Posterior cingulate gyrus (tissue), 11 donors: Measurements from ENCODE around the gene MISP.
"Not testable (repeated sequence)": the region's sequence is repeated elsewhere in the genome, so short reads cannot be mapped to it uniquely, and the experiment has no call there.

Experiments used
- DNase-seq, 10 donors: peaks; one replicate each; pipeline versions ENCODE4 v3.0.0 to v3.0.0-alpha.2; 2020 to 2021; ENCODE audit warnings: mixed read lengths in 3 of 10
- intact Hi-C: fragments of 100-400 bp; cut with DNase I; formaldehyde crosslinking; loops from one replicate; pipeline ENCODE4 v1.15.1; 2023

The MISP gene

GRCh38 chr19:742540-743075, 8.3 kb upstream of the MISP start:
- intact Hi-C loops: no loop called here
- DNase-seq: no peak

GRCh38 chr19:743168-743687, 7.7 kb upstream of the MISP start:
- DNase-seq: no peak
- intact Hi-C loops: no loop called here

DNA sequence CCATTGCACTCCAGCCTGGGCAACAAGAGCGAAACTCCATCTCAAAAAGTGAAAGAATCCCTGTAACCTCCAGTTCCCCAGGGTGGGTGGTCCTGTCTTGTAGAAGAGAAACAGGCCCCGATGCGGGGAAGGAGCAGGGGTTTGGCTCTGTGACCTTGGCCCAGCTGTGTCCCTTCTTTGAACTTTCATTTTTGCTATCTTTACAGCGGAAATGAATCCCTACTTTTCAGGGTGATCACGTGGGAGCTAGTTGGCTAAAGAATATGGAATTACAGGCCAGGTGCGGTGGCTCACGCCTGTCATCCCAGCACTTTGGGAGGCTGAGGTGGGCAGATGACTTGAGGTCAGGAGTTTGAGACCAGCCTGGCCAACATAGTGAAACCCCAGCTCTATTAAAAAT, 5.8 kb upstream of the MISP start:
- DNase-seq, intact Hi-C loops: not testable (repeated sequence)

GRCh38 chr19:746208-746819, 4.6 kb upstream of the MISP start:
- DNase-seq: no peak
- intact Hi-C loops: no loop called here

GRCh38 chr19:746956-747355, 4.0 kb upstream of the MISP start:
- no peak for DNase-seq
- intact Hi-C loops: no loop called here

DNA sequence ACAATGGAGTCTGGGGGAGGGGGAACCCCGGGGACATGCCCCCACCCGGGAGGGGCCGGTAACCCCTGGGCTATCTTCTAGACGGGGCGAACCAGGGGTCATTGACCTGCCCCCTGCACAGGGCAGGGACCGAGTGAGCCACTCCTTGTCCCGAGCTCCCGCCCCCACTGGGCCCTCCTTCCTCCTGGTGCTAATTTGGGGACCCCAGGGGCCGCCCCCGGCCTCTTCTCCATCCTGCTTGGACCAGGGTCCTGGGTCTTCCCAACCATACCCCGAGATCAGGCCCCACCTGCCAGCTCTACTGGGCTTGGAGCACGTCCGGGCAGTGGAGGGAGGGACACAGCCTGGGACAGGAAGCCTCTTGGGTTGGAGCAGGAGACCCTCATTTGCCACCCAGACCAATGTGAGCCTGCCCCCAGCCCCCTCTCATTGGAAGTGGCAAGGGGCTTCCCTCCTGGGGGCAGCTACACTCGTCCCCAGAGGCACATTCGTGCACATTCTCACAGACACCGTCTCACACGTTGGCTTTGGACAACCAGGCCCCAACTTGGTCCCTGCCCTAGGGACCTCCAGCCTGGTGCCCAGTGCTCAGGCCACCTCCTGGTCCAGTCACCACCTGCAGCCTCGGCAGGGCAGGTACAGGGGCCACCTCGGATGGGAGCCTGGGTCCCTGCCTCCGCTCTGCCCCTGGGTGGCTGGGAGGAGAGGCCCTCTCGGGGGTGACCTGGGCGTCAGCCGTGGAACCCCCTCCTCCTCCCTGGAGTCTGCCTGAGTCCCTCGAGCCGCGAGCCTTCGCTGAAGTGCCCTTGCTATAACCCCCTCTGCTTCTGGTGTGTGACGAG, 3.3 kb upstream of the MISP start:
- DNase-seq: no peak
- intact Hi-C loops: no loop called here

GRCh38 chr19:748274-748598, 2.7 kb upstream of the MISP start:
- DNase-seq: no peak
- intact Hi-C loops: no loop called here

DNA sequence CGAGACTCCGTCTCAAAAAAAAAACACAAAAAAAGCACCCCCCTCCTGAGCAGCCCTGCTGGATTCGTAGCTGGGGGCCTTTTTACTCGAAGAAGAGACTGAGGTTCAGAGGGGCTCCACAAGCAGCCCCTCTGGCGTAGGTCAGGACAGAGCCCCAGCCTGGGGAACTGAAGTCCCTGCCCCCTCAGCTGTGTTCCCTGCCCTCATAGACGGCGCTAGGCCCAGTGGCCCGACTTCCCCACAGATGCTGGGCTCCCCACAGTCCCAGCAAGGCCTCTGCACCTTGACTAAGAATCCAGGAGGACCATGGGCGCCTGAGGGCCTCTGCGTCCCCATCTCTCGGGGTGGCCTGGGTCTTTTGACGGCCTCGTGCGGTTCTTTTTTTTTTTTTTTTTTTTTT, 1.1 kb upstream of the MISP start:
- intact Hi-C loops: no loop called here
- DNase-seq: no peak

- intact Hi-C loops: no loop called here
- no peak for DNase-seq
Observed at GRCh38 chr19:751501-752341, 809 bp downstream of the MISP start.

DNA sequence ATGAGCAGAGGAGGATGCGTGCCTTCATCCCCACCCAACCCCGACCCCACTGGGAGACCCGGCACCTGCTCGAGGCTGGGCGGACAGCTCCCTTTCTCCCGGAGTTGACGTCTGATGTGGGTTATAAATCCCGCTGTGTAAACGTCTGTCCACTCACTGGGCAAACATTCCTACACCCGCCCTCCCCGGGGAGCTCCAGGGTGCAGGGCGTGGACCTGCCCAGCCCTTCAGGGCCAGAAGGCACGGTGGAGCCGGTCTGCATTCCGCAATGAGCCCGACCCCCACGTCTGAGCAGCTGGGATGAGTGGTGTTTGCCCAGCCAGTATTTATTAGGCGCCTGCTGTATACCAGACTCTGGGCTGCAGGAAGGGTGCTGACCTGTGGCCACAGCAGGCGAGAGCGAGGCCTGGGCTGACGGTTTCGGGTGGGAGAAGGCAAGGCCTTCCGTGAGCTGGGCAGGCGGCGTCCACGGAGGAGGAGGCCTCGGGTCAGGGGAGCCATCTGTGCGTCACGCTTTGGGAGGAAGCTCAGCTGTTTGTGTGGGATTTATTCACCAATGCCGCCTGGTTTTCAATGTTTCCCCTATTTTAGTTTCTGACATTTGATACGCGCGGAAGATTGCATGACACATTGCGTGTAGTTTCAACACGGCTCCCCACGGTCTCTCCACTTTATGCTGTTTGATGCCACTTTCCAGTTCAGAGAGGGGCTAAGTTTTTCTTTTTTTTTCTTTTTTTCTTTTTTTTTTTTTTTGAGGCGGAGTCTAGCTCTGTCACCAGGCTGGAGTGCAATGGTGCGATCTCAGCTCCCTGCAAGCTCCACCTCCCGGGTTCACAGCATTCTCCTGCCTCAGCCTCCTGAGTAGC, 2.0 kb downstream of the MISP start:
- no peak for DNase-seq
- intact Hi-C loops: no loop called here

- no peak for DNase-seq
- intact Hi-C loops: no loop called here
Observed at GRCh38 chr19:754530-754929, 3.6 kb downstream of the MISP start.

- intact Hi-C loops: no loop called here
- no peak for DNase-seq
Observed at GRCh38 chr19:755063-755462, 4.2 kb downstream of the MISP start.

GRCh38 chr19:756236-756635, 5.3 kb downstream of the MISP start:
- DNase-seq: no peak
- intact Hi-C loops: no loop called here

DNA sequence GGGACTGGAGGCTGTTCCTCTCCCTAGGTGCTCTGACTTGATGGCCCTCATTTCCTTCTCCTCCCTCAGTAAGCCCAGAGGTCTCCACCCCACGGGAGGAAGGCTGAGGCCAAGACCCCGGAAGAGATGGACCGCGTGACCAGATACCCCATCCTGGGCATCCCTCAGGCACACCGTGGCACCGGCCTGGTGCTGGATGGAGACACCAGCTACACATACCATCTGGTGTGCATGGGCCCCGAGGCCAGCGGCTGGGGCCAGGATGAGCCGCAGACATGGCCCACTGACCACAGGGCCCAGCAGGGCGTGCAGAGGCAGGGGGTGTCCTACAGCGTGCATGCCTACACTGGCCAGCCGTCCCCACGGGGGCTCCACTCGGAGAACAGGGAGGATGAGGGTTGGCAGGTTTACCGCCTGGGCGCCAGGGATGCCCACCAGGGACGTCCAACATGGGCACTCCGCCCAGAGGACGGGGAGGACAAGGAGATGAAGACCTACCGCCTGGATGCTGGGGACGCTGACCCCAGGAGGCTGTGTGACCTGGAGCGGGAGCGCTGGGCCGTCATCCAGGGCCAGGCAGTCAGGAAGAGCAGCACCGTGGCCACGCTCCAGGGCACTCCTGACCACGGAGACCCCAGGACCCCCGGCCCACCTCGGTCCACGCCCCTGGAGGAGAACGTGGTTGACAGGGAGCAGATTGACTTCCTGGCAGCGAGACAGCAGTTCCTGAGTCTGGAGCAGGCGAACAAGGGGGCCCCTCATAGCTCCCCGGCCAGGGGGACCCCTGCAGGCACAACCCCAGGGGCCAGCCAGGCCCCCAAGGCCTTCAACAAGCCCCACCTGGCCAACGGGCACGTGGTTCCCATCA, 6.1 kb downstream of the MISP start:
- intact Hi-C loops: no loop called here

DNA sequence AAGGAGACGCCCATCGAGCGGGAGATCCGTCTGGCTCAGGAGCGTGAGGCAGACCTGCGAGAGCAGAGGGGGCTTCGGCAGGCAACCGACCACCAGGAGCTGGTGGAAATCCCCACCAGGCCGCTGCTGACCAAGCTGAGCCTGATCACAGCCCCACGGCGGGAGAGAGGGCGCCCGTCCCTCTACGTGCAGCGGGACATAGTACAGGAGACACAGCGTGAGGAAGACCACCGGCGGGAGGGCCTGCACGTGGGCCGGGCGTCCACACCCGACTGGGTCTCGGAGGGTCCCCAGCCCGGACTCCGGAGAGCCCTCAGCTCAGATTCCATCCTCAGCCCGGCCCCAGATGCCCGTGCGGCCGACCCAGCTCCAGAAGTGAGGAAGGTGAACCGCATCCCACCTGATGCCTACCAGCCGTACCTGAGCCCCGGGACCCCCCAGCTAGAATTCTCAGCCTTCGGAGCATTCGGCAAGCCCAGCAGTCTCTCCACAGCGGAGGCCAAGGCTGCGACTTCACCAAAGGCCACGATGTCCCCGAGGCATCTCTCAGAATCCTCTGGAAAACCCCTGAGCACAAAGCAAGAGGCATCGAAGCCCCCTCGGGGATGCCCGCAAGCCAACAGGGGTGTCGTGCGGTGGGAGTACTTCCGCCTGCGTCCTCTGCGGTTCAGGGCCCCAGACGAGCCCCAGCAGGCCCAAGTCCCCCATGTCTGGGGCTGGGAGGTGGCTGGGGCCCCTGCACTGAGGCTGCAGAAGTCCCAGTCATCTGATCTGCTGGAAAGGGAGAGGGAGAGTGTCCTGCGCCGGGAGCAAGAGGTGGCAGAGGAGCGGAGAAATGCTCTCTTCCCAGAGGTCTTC, 7.1 kb downstream of the MISP start:
- no peak for DNase-seq
- intact Hi-C loops: no loop called here

More for the DNA sequence above, 6.1 kb downstream of the MISP start:
- DNase-seq: no peak

DNA sequence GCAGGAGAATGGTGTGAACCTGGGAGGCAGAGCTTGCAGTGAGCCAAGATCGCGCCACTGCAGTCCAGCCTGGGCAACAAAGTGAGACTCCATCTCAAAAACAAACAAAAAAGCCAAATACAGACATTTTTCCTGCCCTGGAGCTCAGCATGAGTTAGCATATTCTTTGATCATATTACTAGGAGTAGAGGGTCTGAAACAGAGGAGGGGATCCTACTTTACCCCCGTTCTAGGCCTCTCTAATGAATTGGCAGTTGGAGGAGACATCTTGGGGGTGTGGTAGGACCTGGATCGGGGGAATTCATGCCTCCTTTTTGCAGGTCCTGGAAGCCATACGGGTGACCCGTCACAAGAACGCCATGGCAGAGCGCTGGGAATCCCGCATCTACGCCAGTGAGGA, 12.3 kb downstream of the MISP start:
- intact Hi-C loops: no loop called here
- no peak for DNase-seq

DNA sequence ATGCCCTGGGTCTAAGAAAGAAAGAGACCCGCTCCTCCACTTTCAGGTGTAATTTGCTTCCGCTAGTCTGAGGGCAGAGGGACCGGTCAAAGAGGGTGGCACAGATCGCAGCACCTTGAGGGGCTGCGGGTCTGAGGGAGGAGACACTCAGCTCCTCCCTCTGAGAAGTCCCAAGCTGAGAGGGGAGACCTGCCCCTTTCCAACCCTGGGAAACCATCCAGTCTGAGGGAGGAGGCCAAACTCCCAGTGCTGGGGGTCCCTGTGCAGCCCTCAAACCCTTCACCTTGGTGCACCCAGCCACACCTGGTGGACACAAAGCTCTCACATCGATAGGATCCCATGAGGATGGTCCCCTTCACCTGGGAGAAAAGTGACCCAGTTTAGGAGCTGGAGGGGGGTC, 13.0 kb downstream of the MISP start:
- DNase-seq: no peak
- intact Hi-C loops: no loop called here

DNA sequence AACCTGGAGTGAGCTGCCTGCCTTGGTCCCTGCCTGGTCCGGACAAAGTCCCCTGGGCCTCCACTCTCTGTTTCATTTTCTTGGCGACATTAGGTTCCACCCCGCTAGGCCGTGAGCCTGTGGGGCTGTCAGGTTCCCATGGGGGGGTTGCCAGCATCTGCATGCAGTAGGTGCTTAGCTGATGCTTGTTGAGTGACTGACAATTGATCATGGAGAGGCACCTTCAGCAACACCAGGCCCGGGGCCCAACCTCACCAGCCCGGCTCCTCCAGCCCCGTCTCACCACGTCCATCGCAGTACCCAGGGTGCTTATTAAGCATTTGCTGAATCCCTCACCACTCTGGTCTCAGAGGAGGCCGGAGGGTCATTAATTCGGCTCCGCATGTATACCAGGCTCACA, 13.4 kb downstream of the MISP start:
- DNase-seq: no peak
- intact Hi-C loops: no loop called here
